SK-N-SH (cell line): ENCODE measurements around the gene CTDP1. TPM values are rescaled to one million over a fixed set of nuclear protein-coding genes. Genes with fewer than 3 reads are reported as not detected.

Source experiments
- CTCF ChIA-PET: fragments of 300-600, 350-600 bp; formaldehyde crosslinking; extraction: SDS; loops from one replicate; lab custom pipeline; 2021; lab: Yijun Ruan, JAX
- POLR2A ChIA-PET: fragments of 350-600 bp; sonication (Branson Sonifier 250); formaldehyde crosslinking; extraction: SDS; loops from one replicate; lab custom pipeline; 2020; ENCODE audit warnings: antibody characterized with exemption, inconsistent platforms; lab: Yijun Ruan, JAX
- DNase-seq: peaks from one replicate; pipeline ENCODE4 v3.0.0; 2012
- H2AFZ ChIP-seq: fragments of 200-600 bp; sonication (generic); 2 replicates; pipeline ENCODE4 v1.8.1; 2016; ENCODE audit warnings: antibody characterized with exemption, mild to moderate bottlenecking, low read depth
- H3F3A ChIP-seq: fragments of 200-600 bp; sonication (generic); replicated peaks from 2 replicates; pipeline ENCODE3; 2016; ENCODE audit warnings: antibody characterized with exemption, mild to moderate bottlenecking; ENCODE audit not compliant: insufficient read depth
- H3K27ac ChIP-seq, 2 experiments: fragments of 200-500 bp in 1 of 2; fragments of 200-600 bp in 1 of 2; sonication (Bioruptor generic) in 1 of 2; sonication (generic), shearing (Covaris generic) in 1 of 2; 2 replicates each; pipeline versions ENCODE4 v1.5.1 to v1.6.1; 2014 to 2016; ENCODE audit warnings: low read depth in 2 of 2, inconsistent platforms in 1 of 2, low read length in 1 of 2, mild to moderate bottlenecking in 1 of 2, mixed read lengths in 1 of 2
- H3K27me3 ChIP-seq: fragments of 200-600 bp; sonication (generic), shearing (Covaris generic); 2 replicates; pipeline ENCODE4 v1.6.1; 2016; ENCODE audit warnings: mixed run types; ENCODE audit not compliant: insufficient read depth
- H3K36me3 ChIP-seq, 2 experiments: fragments of 200-500 bp in 1 of 2; fragments of 200-600 bp in 1 of 2; sonication (Bioruptor generic) in 1 of 2; sonication (generic) in 1 of 2; replicated peaks in 1 of 2; 2 replicates each; pipeline versions ENCODE3 to v1.5.1; 2014 to 2016; ENCODE audit warnings: low read length in 1 of 2, mild to moderate bottlenecking in 1 of 2; ENCODE audit not compliant: insufficient read depth in 2 of 2, control insufficient read depth in 1 of 2
- H3K4me1 ChIP-seq, 2 experiments: fragments of 200-500 bp in 1 of 2; fragments of 200-600 bp in 1 of 2; sonication (Bioruptor generic) in 1 of 2; sonication (generic), shearing (Covaris generic) in 1 of 2; 2 replicates each; pipeline versions ENCODE4 v1.5.1 to v1.6.1; 2014 to 2016; ENCODE audit warnings: low read depth in 1 of 2, low read length in 1 of 2, mixed run types in 1 of 2; ENCODE audit not compliant: insufficient read depth in 2 of 2, control insufficient read depth in 1 of 2
- H3K4me2 ChIP-seq: fragments of 200-600 bp; sonication (generic), shearing (Covaris generic); 2 replicates; pipeline ENCODE4 v1.6.1; 2017; ENCODE audit warnings: mixed run types
- H3K4me3 ChIP-seq, 2 experiments: fragments of 200-500 bp in 1 of 2; fragments of 200-600 bp in 1 of 2; sonication (Bioruptor generic) in 1 of 2; sonication (generic), shearing (Covaris generic) in 1 of 2; 2 replicates each; pipeline versions ENCODE4 v1.5.1 to v1.8.1; 2014 to 2016; ENCODE audit warnings: low read depth in 2 of 2, inconsistent platforms in 1 of 2, low read length in 1 of 2, mild to moderate bottlenecking in 1 of 2, mixed read lengths in 1 of 2, moderate library complexity in 1 of 2
- H3K79me2 ChIP-seq: fragments of 200-600 bp; sonication (generic); 2 replicates; pipeline ENCODE4 v1.8.1; 2017; ENCODE audit warnings: mild to moderate bottlenecking; ENCODE audit not compliant: insufficient read depth
- H3K9ac ChIP-seq: fragments of 200-600 bp; sonication (generic); 2 replicates; pipeline ENCODE4 v1.6.1; 2017; ENCODE audit warnings: mixed run types
- H3K9me2 ChIP-seq: fragments of 200-600 bp; sonication (generic); 2 replicates; pipeline ENCODE4 v1.6.1; 2017; ENCODE audit warnings: mixed run types
- H3K9me3 ChIP-seq: fragments of 200-600 bp; sonication (generic); 2 replicates; pipeline ENCODE4 v1.6.1; 2017; ENCODE audit warnings: mixed run types, mild to moderate bottlenecking, moderate library complexity
- H4K20me1 ChIP-seq: fragments of 200-600 bp; sonication (generic); 2 replicates; pipeline ENCODE4 v1.6.1; 2017; ENCODE audit warnings: mild to moderate bottlenecking, mixed run types; ENCODE audit not compliant: insufficient read depth
- CTCF ChIP-seq: fragments of 200-600 bp; sonication (generic); IDR thresholded peaks from 2 replicates; pipeline ENCODE4 v1.6.1; 2017; ENCODE audit warnings: antibody characterized with exemption, mild to moderate bottlenecking, moderate library complexity
- EP300 ChIP-seq, 2 experiments: IDR thresholded peaks; 2 replicates each; pipeline versions ENCODE4 v1.4.0 to v1.6.1; 2012; ENCODE audit warnings: borderline replicate concordance in 1 of 2, low read depth in 1 of 2, low read length in 1 of 2
- FOSL2 ChIP-seq: IDR thresholded peaks from 2 replicates; pipeline ENCODE4 v1.4.0; 2012; ENCODE audit warnings: low read depth, mild to moderate bottlenecking, moderate library complexity, borderline replicate concordance
- FOXJ3 ChIP-seq: sonication (generic); formaldehyde crosslinking; IDR thresholded peaks from 2 replicates; pipeline ENCODE4 v1.5.1; 2020; ENCODE audit warnings: mild to moderate bottlenecking, missing genetic modification reagents
- NFIC ChIP-seq: IDR thresholded peaks from 2 replicates; pipeline ENCODE4 v1.4.0; 2012; ENCODE audit warnings: borderline replicate concordance
- NRF1 ChIP-seq: IDR thresholded peaks from 2 replicates; pipeline ENCODE4 v1.6.1; 2012; ENCODE audit warnings: low read depth, mild to moderate bottlenecking, low read length
- RAD21 ChIP-seq: IDR thresholded peaks from 2 replicates; pipeline ENCODE4 v1.6.1; 2012; ENCODE audit warnings: mild to moderate bottlenecking, low read length
- REST ChIP-seq: IDR thresholded peaks from 2 replicates; pipeline ENCODE4 v1.6.1; 2012; ENCODE audit warnings: mild to moderate bottlenecking, low read depth, low read length, moderate library complexity
- SMC3 ChIP-seq: IDR thresholded peaks from 2 replicates; pipeline ENCODE4 v1.6.1; 2012; ENCODE audit warnings: low read depth, low read length, improper control_type of control experiment
- USF1 ChIP-seq: IDR thresholded peaks from 2 replicates; pipeline ENCODE4 v1.4.0; 2012; ENCODE audit warnings: low read depth, borderline replicate concordance
- USF2 ChIP-seq: fragments of 150-350 bp; IDR thresholded peaks from 2 replicates; pipeline ENCODE4 v1.6.1; 2017; ENCODE audit warnings: antibody characterized with exemption, low read length, low read depth, borderline replicate concordance
- ZBTB33 ChIP-seq: IDR thresholded peaks from 2 replicates; pipeline ENCODE4 v1.4.0; 2012; ENCODE audit warnings: low read depth, borderline replicate concordance
- WGBS: methylation state at CpG from one replicate; pipeline ENCODE4 v1.1.6; 2017; ENCODE audit warnings: low lambda C conversion rate; 5-methylcytosine and 5-hydroxymethylcytosine counted together
- polyA plus RNA-seq, 3 experiments: library from polyadenylated mRNA; depleted of rRNA; stranded (reverse); fragments of >200 nt; gene quantifications; 2 replicates each; pipeline ENCODE4 v1.2.3, GENCODE V29; 2012

CTDP1 gene
- polyA plus RNA-seq, 1 of the 3 experiments (the other 2 are of a cell fraction): 15.6 TPM

- DNase-seq: no peak
- TF ChIP-seq CTCF (no peak), ZBTB33 (no peak), NFIC (no peak), EP300 (IDR thresholded peaks at IDR 0.05; ENCODE audit: borderline replicate concordance in 1 of 2, low read depth in 1 of 2, low read length in 1 of 2) (no peak), RAD21 (no peak), FOXJ3 (CRISPR knock-in tag) (no peak), REST (no peak), USF1 (no peak), SMC3 (no peak), FOSL2 (no peak), NRF1 (no peak), USF2 (no peak)
- Histone ChIP-seq H3F3A (no peaks in the 10 kb centered on the region), H2AFZ (no peak overlapping the region), H3K9me3 (no peaks in the 10 kb centered on the region), H3K4me3 (no peak overlapping the region), H3K36me3 (no peaks in the 10 kb centered on the region), H3K79me2 (no peaks in the 10 kb centered on the region), H4K20me1 (no peaks in the 10 kb centered on the region), H3K27me3 (peaks cover 91% of the 10 kb centered on the region), H3K27ac (no peak overlapping the region), H3K4me2 (no peak overlapping the region), H3K4me1 (no peaks in the 10 kb centered on the region), H3K9ac (no peak overlapping the region), H3K9me2 (no peaks in the 10 kb centered on the region)
- WGBS: 72% methylated on average over 8 of the region's 9 CpGs
- POLR2A ChIA-PET: no interaction called here
- CTCF ChIA-PET: no interaction called here
Observed at GRCh38 chr18:79801641-79802040, 122.0 kb downstream of the CTDP1 start.
